Left hindlimb (tissue), 1 donor: Measurements from ENCODE around the gene CDRT4.

Experiments used
- DNase-seq: peaks from one replicate; pipeline ENCODE4 v3.0.0-alpha.2; 2018

Gene CDRT4

GRCh38 chr17:15386083-15386482 is 81.3 kb downstream of the CDRT4 start:
- no peak for DNase-seq
